HEK293 (cell line): ENCODE measurements around the gene ZNF22.

Source experiments
- CTCF ChIA-PET: fragments of 350-600 bp; formaldehyde crosslinking; extraction: SDS; loops from one replicate; lab custom pipeline; 2021; ENCODE audit warnings: antibody characterized with exemption; lab: Yijun Ruan, JAX
- POLR2A ChIA-PET: fragments of 300-600 bp; formaldehyde crosslinking; extraction: SDS; loops from one replicate; lab custom pipeline; 2020; ENCODE audit warnings: antibody characterized with exemption, inconsistent platforms; lab: Yijun Ruan, JAX
- H3K27ac ChIP-seq: fragments of 200-500 bp; sonication (Bioruptor generic); 2 replicates; pipeline ENCODE4 v1.5.1; 2014; ENCODE audit warnings: low read depth, low read length, control low read depth, inconsistent platforms; ENCODE audit errors: extremely low read depth
- H3K36me3 ChIP-seq, 2 experiments: fragments of 200-500 bp in 1 of 2; sonication (Bioruptor generic) in 1 of 2; 1 replicate in 1 of 2; 2 replicates in 1 of 2; pipeline ENCODE4 v1.5.1; 2014 to 2017; ENCODE audit warnings: inconsistent platforms in 2 of 2, low read length in 2 of 2; ENCODE audit not compliant: control insufficient read depth in 2 of 2, insufficient read depth in 1 of 2
- H3K4me1 ChIP-seq: fragments of 200-500 bp; sonication (Bioruptor generic); 2 replicates; pipeline ENCODE4 v1.5.1; 2014; ENCODE audit warnings: mild to moderate bottlenecking, low read length, inconsistent platforms; ENCODE audit not compliant: control insufficient read depth, insufficient read depth
- H3K4me3 ChIP-seq: 2 replicates; pipeline ENCODE4 v1.5.1; 2011; ENCODE audit warnings: low read depth, mild to moderate bottlenecking, control low read depth, low read length, moderate library complexity
- H3K9me3 ChIP-seq: fragments of 200-500 bp; sonication (Bioruptor generic); 2 replicates; pipeline ENCODE4 v1.5.1; 2014; ENCODE audit warnings: low read depth, low read length, inconsistent platforms; ENCODE audit not compliant: control insufficient read depth, insufficient read depth
- TSHZ1 ChIP-seq: fragments of 450-650 bp; formaldehyde crosslinking; IDR thresholded peaks from 2 replicates; pipeline ENCODE4 v1.5.1; 2016; ENCODE audit warnings: missing biosample characterization, missing genetic modification characterization, borderline replicate concordance
- ZBTB7A ChIP-seq: fragments of 450-650 bp; formaldehyde crosslinking; IDR thresholded peaks from 2 replicates; pipeline ENCODE4 v1.5.1; 2016; ENCODE audit warnings: low read depth, missing biosample characterization, missing genetic modification characterization
- ZBTB8A ChIP-seq: fragments of 450-650 bp; formaldehyde crosslinking; IDR thresholded peaks from 2 replicates; pipeline ENCODE4 v1.5.1; 2016; ENCODE audit warnings: missing biosample characterization, missing genetic modification characterization
- ZFP69B ChIP-seq: fragments of 450-650 bp; formaldehyde crosslinking; IDR thresholded peaks from 2 replicates; pipeline ENCODE4 v1.5.1; 2016; ENCODE audit warnings: missing biosample characterization, missing genetic modification characterization
- ZNF133 ChIP-seq: fragments of 450-650 bp; formaldehyde crosslinking; IDR thresholded peaks from 2 replicates; pipeline ENCODE4 v1.5.1; 2016; ENCODE audit warnings: missing biosample characterization, missing genetic modification characterization
- ZNF138 ChIP-seq: fragments of 450-650 bp; formaldehyde crosslinking; IDR thresholded peaks from 2 replicates; pipeline ENCODE4 v1.5.1; 2016; ENCODE audit warnings: missing biosample characterization, missing genetic modification characterization, borderline replicate concordance
- ZNF174 ChIP-seq: fragments of 450-650 bp; formaldehyde crosslinking; IDR thresholded peaks from 2 replicates; pipeline ENCODE4 v1.5.0; 2017; ENCODE audit warnings: missing biosample characterization, mild to moderate bottlenecking, missing genetic modification characterization
- ZNF24 ChIP-seq: fragments of 450-650 bp; formaldehyde crosslinking; IDR thresholded peaks from 2 replicates; pipeline ENCODE4 v1.5.1; 2016; ENCODE audit warnings: missing biosample characterization, missing genetic modification characterization
- ZNF274 ChIP-seq, 2 experiments: fragments of 200-500 bp in 1 of 2; fragments of 450-650 bp in 1 of 2; sonication (Bioruptor generic) in 1 of 2; formaldehyde crosslinking in 1 of 2; IDR thresholded peaks; 2 replicates each; pipeline versions ENCODE4 v1.5.1 to v1.6.1; 2014 to 2016; ENCODE audit warnings: borderline replicate concordance in 1 of 2, inconsistent platforms in 1 of 2, low read length in 1 of 2, missing biosample characterization in 1 of 2, missing genetic modification characterization in 1 of 2
- ZNF280D ChIP-seq: fragments of 450-650 bp; formaldehyde crosslinking; IDR thresholded peaks from 2 replicates; pipeline ENCODE4 v1.5.1; 2016; ENCODE audit warnings: missing biosample characterization, missing genetic modification characterization
- ZNF513 ChIP-seq: fragments of 450-650 bp; IDR thresholded peaks from 2 replicates; pipeline ENCODE4 v1.5.1; 2018; ENCODE audit warnings: missing biosample characterization, missing genetic modification characterization
- ZNF555 ChIP-seq: fragments of 450-650 bp; formaldehyde crosslinking; conservative IDR thresholded peaks from 2 replicates; pipeline ENCODE4 v1.5.1; 2017; ENCODE audit warnings: missing biosample characterization, mild to moderate bottlenecking, missing genetic modification characterization, inconsistent platforms
- ZNF561 ChIP-seq: fragments of 450-650 bp; IDR thresholded peaks from 2 replicates; pipeline ENCODE4 v1.5.1; 2018; ENCODE audit warnings: missing biosample characterization, missing genetic modification characterization, borderline replicate concordance
- ZNF777 ChIP-seq: fragments of 450-650 bp; formaldehyde crosslinking; IDR thresholded peaks from 2 replicates; pipeline ENCODE4 v1.5.1; 2017; ENCODE audit warnings: missing biosample characterization, missing genetic modification characterization, borderline replicate concordance
- ZSCAN18 ChIP-seq: fragments of 450-650 bp; formaldehyde crosslinking; IDR thresholded peaks from 2 replicates; pipeline ENCODE4 v1.5.1; 2016; ENCODE audit warnings: missing biosample characterization, missing genetic modification characterization

ZNF22 gene

GRCh38 chr10:44994752-44995530, 5.8 kb upstream of the ZNF22 start (continued):
- TF ChIP-seq TSHZ1 (no peak), ZNF174 (tag by site-specific recombination) (no peak), ZNF555 (tag by site-specific recombination) (no peak), ZBTB8A (tag by site-specific recombination) (no peak), ZBTB7A (no peak)

- Histone ChIP-seq H3K4me3 (no peak overlapping the region), H3K36me3 (peaks cover 0 to 10% of the 10 kb centered on the region in 2 experiments; a peak in 1 of 3 replicates), H3K4me1 (no peaks in the 10 kb centered on the region), H3K27ac (no peak overlapping the region), H3K9me3 (no peaks in the 10 kb centered on the region)
- TF ChIP-seq ZNF274 (IDR thresholded peaks at IDR 0.05; ENCODE audit: low read length) (no peak), ZNF274 (tag by site-specific recombination; IDR thresholded peaks at IDR 0.05; ENCODE audit: borderline replicate concordance) (no peak), ZNF561 (tag by site-specific recombination) (no peak), ZFP69B (tag by site-specific recombination) (no peak), ZNF777 (tag by site-specific recombination) (no peak), ZNF513 (tag by site-specific recombination) (no peak), ZSCAN18 (tag by site-specific recombination) (no peak), ZNF138 (tag by site-specific recombination) (no peak), ZNF280D (no peak), ZNF24 (tag by site-specific recombination) (no peak), ZNF133 (tag by site-specific recombination) (no peak)
- ChIA-PET CTCF (interaction anchor here (0.5 to 1.7 kb wide), 5 partner anchors 13 to 1502 kb away, joined by 3 to 4 read pairs (median 3); no protein-coding TSS in a partner anchor), POLR2A (interaction anchor here (2.1 kb wide), 1 partner anchor 17 kb away, joined by 10 read pairs; the partner anchor contains the start of gene DEPP1)
Observed at GRCh38 chr10:44995581-44995913, 5.2 kb upstream of the ZNF22 start.
